ENCODE measurements around the gene TMEM14C.
"Not testable (repeated sequence)": the region's sequence is repeated elsewhere in the genome, so short reads cannot be mapped to it uniquely, and the experiment has no call there.

Gene TMEM14C

DNA sequence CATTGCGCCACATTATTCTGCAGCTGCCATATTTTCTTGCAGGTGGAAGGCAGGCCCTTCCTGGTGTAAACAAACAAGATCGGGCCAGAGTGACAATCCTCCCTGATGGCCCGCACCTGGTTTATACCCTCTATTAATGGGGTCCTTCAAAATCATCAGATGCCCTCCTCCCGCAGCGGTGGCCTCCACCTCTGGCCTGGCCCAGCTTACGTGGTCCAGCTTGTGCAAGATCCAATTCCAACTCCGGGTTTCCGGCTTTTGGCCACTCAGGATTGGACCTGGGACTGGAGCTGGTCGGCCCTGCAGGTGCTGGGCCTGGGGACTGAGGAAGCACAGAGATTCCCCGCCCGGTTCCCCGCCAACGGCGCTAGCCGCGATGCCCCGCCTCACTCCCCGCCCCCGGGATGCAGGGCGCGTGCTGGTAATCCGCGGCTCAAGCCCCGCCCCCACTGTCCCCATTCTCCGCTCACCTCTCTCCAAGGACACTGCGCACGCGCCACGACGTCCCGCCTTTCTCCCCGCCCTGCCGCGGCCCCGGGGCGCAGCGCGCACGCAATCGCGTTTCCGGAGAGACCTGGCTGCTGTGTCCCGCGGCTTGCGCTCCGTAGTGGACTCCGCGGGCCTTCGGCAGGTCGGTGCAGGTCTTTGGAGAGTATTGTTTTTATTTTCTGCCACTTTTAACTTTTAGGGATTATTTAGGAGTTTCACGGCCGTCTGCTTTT lies 24.5 kb downstream of the TMEM14C start, which contains the start of gene TMEM14B:
TMEM14B (plus strand) TSS at position 555 of the 722 bp plus-strand sequence. CDS start 1,441 bp downstream, outside the sequence.
- TF ChIP-seq, protein P1, sequence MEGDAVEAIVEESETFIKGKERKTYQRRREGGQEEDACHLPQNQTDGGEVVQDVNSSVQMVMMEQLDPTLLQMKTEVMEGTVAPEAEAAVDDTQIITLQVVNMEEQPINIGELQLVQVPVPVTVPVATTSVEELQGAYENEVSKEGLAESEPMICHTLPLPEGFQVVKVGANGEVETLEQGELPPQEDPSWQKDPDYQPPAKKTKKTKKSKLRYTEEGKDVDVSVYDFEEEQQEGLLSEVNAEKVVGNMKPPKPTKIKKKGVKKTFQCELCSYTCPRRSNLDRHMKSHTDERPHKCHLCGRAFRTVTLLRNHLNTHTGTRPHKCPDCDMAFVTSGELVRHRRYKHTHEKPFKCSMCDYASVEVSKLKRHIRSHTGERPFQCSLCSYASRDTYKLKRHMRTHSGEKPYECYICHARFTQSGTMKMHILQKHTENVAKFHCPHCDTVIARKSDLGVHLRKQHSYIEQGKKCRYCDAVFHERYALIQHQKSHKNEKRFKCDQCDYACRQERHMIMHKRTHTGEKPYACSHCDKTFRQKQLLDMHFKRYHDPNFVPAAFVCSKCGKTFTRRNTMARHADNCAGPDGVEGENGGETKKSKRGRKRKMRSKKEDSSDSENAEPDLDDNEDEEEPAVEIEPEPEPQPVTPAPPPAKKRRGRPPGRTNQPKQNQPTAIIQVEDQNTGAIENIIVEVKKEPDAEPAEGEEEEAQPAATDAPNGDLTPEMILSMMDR (IDR thresholded peaks at IDR 0.05; ENCODE audit: borderline replicate concordance, insufficient read depth, low read depth, low read length), result no peak

DNA sequence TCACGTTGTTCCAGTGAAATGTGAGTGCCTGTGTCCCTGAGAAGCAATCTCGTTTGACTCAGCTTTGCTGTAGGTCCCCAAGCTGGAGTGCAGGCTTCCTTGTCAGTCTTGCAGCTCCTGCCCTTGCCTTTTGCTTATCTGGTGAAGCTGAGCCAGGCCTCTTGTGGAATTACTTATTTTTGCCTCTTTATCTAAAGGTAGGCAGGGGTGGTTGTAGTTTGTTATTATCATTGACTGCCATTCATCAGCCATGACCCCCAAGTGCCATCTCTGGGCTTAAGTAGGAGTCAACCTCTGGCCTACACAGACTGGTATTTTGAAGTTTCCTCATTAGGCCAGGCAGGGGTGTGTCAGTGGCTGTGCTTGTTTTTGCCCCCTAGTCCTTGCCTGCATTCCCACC lies 26.9 kb downstream of the TMEM14C start:
- H3K4me3 ChIP-seq (ENCODE audit: low read depth, low read length), result no peak overlapping the region
- TF ChIP-seq, protein P1 (IDR thresholded peaks at IDR 0.05; ENCODE audit: borderline replicate concordance, insufficient read depth, low read depth, low read length), result no peak

More for the DNA sequence above, 24.5 kb downstream of the TMEM14C start, which contains the start of gene TMEM14B:
- H3K4me3 ChIP-seq (ENCODE audit: low read depth, low read length), result peak within 1 kb of the TSS; percentile 55

DNA sequence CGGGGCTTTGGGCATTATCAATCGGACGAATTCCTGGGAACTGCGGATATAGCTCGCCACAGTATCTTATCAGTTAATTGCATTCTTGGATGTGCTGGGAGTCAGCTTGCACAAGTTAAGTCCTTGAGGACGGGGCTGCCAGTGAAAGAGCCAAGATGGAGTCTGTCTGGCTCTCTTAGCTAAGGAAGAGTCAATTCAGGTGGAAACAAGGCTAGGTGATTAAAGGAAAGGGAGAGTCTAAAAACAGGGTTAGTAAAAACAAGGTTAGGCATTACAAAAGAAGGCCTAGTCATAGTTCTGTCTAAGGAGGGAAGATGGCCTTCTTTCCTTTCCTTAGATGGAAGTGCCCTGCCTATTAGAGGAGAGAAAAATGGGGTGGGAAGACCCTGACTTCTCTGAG lies 27.7 kb downstream of the TMEM14C start:
- H3K4me3 ChIP-seq (ENCODE audit: low read depth, low read length), result not testable (repeated sequence)

DNA sequence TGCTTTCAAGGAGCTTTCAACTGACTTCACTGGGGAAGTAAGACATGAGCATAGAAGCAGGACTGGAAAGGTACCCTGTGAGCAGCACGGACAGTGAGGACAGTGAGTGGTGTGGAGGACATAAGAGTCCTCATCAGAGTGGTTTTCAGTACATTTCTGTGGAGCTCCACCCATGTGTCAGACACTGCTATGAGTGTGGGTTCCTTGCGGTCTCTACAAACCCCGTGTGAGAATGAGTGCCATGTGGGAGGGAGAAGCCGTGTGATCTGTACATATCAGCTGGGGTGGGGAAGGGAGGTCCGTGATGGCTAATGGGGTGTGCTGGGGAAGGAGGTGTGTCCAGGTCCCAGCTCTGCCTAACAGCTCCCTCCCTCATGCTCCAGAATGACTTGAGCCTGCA lies 28.9 kb downstream of the TMEM14C start:
- H3K4me3 ChIP-seq (ENCODE audit: low read depth, low read length), result not testable (repeated sequence)

DNA sequence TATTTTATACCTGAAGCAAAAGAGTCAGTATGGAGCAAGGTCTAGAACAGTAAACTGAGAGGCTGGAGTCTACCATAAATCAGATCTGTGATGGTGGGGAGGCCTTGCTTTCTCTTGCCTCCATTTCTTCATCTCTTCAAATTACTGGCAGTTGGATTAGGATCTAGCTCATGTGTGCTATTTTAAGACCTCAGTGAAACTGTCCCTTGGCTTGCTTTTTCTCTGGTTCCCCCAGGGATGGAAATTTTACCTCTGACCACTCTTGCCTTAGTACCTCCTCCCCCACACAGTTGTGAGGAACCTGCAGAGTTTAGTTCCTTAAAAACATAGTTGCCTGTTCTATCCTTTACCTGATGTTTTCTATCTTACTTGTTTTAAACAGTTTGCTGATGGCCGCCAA lies 33.2 kb downstream of the TMEM14C start:
- TF ChIP-seq, protein P1 (IDR thresholded peaks at IDR 0.05; ENCODE audit: borderline replicate concordance, insufficient read depth, low read depth, low read length), result no peak
- H3K4me3 ChIP-seq (ENCODE audit: low read depth, low read length), result no peak overlapping the region

DNA sequence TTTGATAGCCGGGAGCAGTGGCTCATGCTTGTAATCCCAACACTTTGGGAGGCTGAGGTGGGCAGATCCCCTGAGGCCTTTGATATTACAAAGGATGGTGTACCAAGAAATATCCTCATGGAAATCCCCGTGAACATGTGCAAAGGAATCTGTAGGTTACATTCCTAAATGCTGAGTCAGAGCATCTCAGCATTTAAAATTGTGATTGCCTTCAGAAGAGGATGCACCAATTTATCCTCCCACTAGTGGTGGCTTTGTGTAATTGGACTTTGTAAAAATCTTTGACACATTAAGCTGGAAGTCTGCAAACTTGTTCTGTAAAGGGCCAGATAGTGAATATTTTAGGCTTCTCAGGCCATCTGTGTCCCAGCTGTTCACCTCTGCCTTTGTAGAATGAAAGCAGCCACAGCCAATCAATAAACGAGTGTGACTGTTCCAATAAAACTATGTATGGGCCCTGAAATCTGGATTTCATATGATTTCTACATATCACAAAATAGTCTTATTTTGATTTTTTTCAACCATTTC lies 36.5 kb downstream of the TMEM14C start:
- TF ChIP-seq, protein P1 (IDR thresholded peaks at IDR 0.05; ENCODE audit: borderline replicate concordance, insufficient read depth, low read depth, low read length), result peak; percentile 35; the same call in 1 of the 2 replicates
- no peak overlapping the region for H3K4me3 ChIP-seq (ENCODE audit: low read depth, low read length)

DNA sequence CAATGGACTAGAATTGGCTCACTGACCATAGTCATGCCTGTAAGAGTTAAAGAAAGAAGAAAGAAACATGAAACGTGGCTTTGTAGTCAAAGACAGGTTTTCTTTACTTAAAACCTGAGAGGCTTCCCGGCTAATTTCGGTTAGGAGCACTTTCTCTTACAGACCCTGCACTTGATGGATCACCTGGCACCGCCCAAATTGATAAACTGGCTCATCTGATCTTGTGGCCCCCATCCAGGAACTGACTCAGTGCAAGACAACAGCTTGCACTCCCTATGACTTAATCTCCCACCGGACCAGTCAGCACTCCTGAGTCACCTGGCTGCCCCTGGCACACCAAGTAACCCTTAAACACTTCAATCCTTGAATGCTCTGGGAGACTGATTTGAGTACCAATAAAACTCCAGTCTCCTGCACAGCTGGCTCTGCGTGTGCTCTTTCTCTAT lies 37.0 kb downstream of the TMEM14C start:
- TF ChIP-seq, protein P1 (IDR thresholded peaks at IDR 0.05; ENCODE audit: borderline replicate concordance, insufficient read depth, low read depth, low read length), result no peak
- no peak overlapping the region for H3K4me3 ChIP-seq (ENCODE audit: low read depth, low read length)

DNA sequence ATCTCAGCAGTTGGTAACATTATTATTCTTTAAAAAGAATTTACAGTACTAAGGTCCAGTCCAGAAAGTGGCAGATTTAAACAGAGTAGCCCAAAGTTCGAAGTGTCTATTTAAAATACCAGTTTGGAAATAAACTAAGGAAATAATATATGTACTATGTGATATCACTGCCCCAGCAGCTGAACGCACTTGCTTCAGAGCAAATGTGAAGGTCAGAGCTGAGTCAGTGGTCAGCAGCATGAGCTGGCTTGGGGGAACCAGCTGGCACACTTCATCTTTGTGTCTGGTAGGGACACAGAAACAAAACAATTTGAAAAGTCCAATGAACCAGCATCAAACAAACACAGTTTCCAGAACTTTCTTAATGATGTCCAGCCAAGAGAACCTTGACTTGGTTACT lies 40.1 kb downstream of the TMEM14C start:
- TF ChIP-seq, protein P1 (IDR thresholded peaks at IDR 0.05; ENCODE audit: borderline replicate concordance, insufficient read depth, low read depth, low read length), result no peak
- H3K4me3 ChIP-seq (ENCODE audit: low read depth, low read length), result no peak overlapping the region
